Caco-2 (cell line): Measurements from ENCODE around the gene FBLN1. TPM values are rescaled to one million over a fixed set of nuclear protein-coding genes. Genes with fewer than 3 reads are reported as not detected.

Experiments used
- BruUV-seq: library from RNA; stranded (reverse); fragments of 400-500 nt; replicated peaks from 2 replicates; lab custom pipeline; 2021; lab: Mats Ljungman, UMichigan
- CTCF ChIA-PET: fragments of 300-600 bp; sonication (Branson Sonifier 250); formaldehyde crosslinking; loops from one replicate; lab custom pipeline; 2022; ENCODE audit warnings: antibody characterized with exemption; lab: Charles Lee
- POLR2A ChIA-PET: fragments of 300-600 bp; sonication (Branson Sonifier 250); formaldehyde crosslinking; loops from one replicate; lab custom pipeline; 2022; ENCODE audit warnings: antibody characterized with exemption; lab: Charles Lee
- DNase-seq, 2 experiments: peaks; one replicate each; pipeline versions ENCODE4 v3.0.0 to v3.0.0-alpha.2; 2020 to 2022
- H3K27me3 ChIP-seq: replicated peaks from 2 replicates; pipeline ENCODE4 v1.6.0; 2011; ENCODE audit warnings: low read length; ENCODE audit not compliant: control insufficient read depth, insufficient read depth
- H3K36me3 ChIP-seq: 2 replicates; pipeline ENCODE4 v1.5.1; 2011; ENCODE audit warnings: low read length; ENCODE audit not compliant: control insufficient read depth, insufficient read depth
- H3K4me1 ChIP-seq: fragments of 250-450 bp; sonication (Bioruptor Pico); 2 replicates; pipeline ENCODE4 v1.5.1; 2020; ENCODE audit warnings: mild to moderate bottlenecking
- H3K4me3 ChIP-seq: 2 replicates; pipeline ENCODE4 v1.5.1; 2011; ENCODE audit warnings: low read depth, mild to moderate bottlenecking, control low read depth, low read length
- H3K9me3 ChIP-seq: fragments of 250-450 bp; sonication (Bioruptor Pico); 2 replicates; pipeline ENCODE4 v1.5.1; 2020; ENCODE audit warnings: mild to moderate bottlenecking, moderate library complexity
- H3K27ac Mint-ChIP-seq: one replicate; pipeline ENCODE4 v1.8.0; 2022; ENCODE audit warnings: mixed read lengths; ENCODE audit not compliant: unreplicated experiment
- H3K27me3 Mint-ChIP-seq: one replicate; pipeline ENCODE4 v1.8.0; 2022; ENCODE audit warnings: mixed read lengths; ENCODE audit not compliant: insufficient read depth, unreplicated experiment
- H3K36me3 Mint-ChIP-seq: one replicate; pipeline ENCODE4 v1.8.0; 2022; ENCODE audit warnings: mild to moderate bottlenecking, mixed read lengths; ENCODE audit not compliant: insufficient read depth, unreplicated experiment
- H3K4me1 Mint-ChIP-seq: one replicate; pipeline ENCODE4 v1.8.0; 2022; ENCODE audit warnings: low read depth, mixed read lengths; ENCODE audit not compliant: unreplicated experiment
- H3K4me3 Mint-ChIP-seq: one replicate; pipeline ENCODE4 v1.8.0; 2022; ENCODE audit warnings: mild to moderate bottlenecking, moderate library complexity, mixed read lengths; ENCODE audit not compliant: unreplicated experiment
- H3K9me3 Mint-ChIP-seq: one replicate; pipeline ENCODE4 v1.8.0; 2022; ENCODE audit warnings: mixed read lengths; ENCODE audit not compliant: unreplicated experiment
- intact Hi-C: fragments of 100-400 bp; cut with micrococcal nuclease; formaldehyde crosslinking; loops from one replicate; pipeline ENCODE4 v1.10.0; 2022; ENCODE audit not compliant: unreplicated experiment
- total RNA-seq: library from RNA; stranded (reverse); gene quantifications from 2 replicates; pipeline ENCODE4 v1.2.3, GENCODE V29; 2022
- TF ChIP-seq, protein P1 (sequence below), 2 experiments: fragments of 200-600 bp in 1 of 2; IDR thresholded peaks; 1 replicate in 1 of 2; 2 replicates in 1 of 2; pipeline versions ENCODE4 v1.5.1 to v1.8.0; 2011 to 2022; ENCODE audit warnings: antibody characterized with exemption in 1 of 2, control low read depth in 1 of 2, inconsistent platforms in 1 of 2, low read depth in 1 of 2, low read length in 1 of 2, mild to moderate bottlenecking in 1 of 2, moderate library complexity in 1 of 2; ENCODE audit not compliant: insufficient read depth in 1 of 2, severe bottlenecking in 1 of 2, unreplicated experiment in 1 of 2

Gene FBLN1
- total RNA-seq, 1 experiment from 2014 or later: 519 TPM

DNA sequence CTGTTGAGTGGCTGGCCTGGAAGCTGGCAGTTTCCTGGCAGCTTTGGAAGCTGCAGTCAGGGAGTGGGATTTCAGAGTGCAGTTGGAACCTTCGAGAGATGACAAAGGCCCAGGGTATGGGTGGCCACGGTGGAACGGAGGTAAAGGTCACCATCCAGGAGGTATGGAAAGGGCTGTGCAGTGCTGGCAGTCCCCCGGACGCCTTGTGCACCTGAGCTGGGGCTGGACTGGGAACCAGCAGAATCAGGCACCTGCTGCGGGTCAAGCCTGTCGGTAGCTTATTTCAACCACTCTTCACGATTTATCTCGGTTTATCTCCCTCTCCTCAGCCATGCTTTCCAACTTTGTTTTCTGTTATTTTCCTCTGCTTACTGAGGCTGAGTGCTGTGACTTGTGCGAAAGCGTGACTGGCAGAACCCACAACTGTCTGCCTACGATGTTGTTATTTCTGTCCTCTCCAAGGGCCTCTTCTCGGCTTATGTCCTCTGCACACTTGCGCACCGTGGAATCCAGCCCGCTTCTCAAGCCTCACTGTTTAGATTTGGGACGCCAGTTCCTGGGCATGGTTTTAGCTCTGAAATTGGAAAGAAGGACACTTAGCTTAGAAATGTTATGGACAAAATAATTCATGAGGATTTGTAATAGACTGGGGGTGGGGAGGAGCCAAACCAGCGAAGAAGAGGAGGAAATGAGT, 145.0 kb downstream of the FBLN1 start:
- no peaks in the 10 kb centered on the region for H3K36me3 Mint-ChIP-seq
- H3K4me1 ChIP-seq: 0 out of 2 replicates have a peak, but pooled peaks cover 4% of the 10 kb centered on the region
- no peaks in the 10 kb centered on the region for H3K36me3 ChIP-seq
- no TSS peak for BruUV-seq
- intact Hi-C loops: loop anchor here (5.0 to 10.0 kb wide), 2 partner anchors 70 to 217 kb away; no protein-coding TSS in a partner anchor
- H3K9me3 Mint-ChIP-seq: no peaks in the 10 kb centered on the region
- no peaks in the 10 kb centered on the region for H3K27me3 Mint-ChIP-seq
- no peak overlapping the region for H3K4me3 ChIP-seq
- TF ChIP-seq, protein P1, sequence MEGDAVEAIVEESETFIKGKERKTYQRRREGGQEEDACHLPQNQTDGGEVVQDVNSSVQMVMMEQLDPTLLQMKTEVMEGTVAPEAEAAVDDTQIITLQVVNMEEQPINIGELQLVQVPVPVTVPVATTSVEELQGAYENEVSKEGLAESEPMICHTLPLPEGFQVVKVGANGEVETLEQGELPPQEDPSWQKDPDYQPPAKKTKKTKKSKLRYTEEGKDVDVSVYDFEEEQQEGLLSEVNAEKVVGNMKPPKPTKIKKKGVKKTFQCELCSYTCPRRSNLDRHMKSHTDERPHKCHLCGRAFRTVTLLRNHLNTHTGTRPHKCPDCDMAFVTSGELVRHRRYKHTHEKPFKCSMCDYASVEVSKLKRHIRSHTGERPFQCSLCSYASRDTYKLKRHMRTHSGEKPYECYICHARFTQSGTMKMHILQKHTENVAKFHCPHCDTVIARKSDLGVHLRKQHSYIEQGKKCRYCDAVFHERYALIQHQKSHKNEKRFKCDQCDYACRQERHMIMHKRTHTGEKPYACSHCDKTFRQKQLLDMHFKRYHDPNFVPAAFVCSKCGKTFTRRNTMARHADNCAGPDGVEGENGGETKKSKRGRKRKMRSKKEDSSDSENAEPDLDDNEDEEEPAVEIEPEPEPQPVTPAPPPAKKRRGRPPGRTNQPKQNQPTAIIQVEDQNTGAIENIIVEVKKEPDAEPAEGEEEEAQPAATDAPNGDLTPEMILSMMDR (IDR thresholded peaks at IDR 0.05; ENCODE audit: insufficient read depth in 1 of 2, low read depth in 1 of 2, low read length in 1 of 2, severe bottlenecking in 1 of 2, unreplicated experiment in 1 of 2): no peak
- DNase-seq: no peak
- no peaks in the 10 kb centered on the region for H3K4me1 Mint-ChIP-seq
- H3K27me3 ChIP-seq: no peaks in the 10 kb centered on the region
- H3K9me3 ChIP-seq: no peaks in the 10 kb centered on the region
- no peak overlapping the region for H3K4me3 Mint-ChIP-seq
- H3K27ac Mint-ChIP-seq: no peak overlapping the region
- POLR2A ChIA-PET: no interaction called here
- CTCF ChIA-PET: interaction anchor here (1.6 kb wide), 1 partner anchor 70 kb away, joined by 4 read pairs; no protein-coding TSS in a partner anchor

DNA sequence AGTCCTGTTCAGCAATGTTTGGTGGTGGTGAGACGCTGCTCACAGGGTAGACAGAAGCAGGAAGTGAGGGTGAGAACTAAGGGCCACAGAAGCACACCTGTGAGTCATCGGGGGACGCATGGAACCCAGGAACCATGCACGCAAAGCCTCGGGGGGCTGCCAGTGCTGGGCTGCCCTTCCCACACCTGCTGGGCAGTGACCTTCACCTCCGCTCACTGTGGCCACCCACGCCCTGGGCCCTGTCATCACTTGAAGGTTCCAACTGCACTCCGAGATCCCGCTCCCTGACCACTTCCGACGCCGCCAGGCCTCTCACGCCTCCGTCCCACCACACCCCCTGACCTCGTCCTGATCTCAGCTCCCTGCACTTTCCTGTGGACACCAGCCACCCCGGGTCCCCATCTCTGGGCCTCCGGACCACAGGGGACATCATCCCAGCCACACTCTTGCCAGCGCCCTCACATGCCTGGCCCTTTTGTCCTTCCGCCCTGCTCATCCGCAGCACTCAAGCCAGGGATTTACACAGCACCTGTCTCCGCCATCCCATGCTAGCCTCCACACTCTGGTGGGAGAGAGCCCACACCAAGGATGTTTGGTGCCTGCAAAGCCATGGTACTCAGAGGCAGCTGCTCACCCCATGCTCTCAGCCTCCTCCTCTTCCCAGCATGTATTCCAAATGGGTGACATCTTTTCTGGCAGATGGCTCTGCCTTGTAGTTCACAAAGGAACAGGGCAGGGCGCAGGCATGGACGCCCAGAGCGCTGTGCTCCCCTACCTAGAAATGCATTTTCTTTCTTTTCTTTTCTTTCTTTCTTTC, 145.8 kb downstream of the FBLN1 start:
- Mint-ChIP-seq H3K36me3 (no peaks in the 10 kb centered on the region), H3K27me3 (no peaks in the 10 kb centered on the region), H3K4me3 (no peak overlapping the region), H3K4me1 (no peaks in the 10 kb centered on the region), H3K9me3 (no peaks in the 10 kb centered on the region), H3K27ac (no peak overlapping the region)
- H3K4me3 ChIP-seq: no peak overlapping the region
- H3K9me3 ChIP-seq: no peaks in the 10 kb centered on the region
- CTCF ChIA-PET: interaction anchor here (1.6 kb wide), 1 partner anchor 70 kb away, joined by 4 read pairs; no protein-coding TSS in a partner anchor
- H3K27me3 ChIP-seq: no peaks in the 10 kb centered on the region
- H3K36me3 ChIP-seq: no peaks in the 10 kb centered on the region
- DNase-seq: no peak
- POLR2A ChIA-PET: no interaction called here
- TF ChIP-seq, protein P1 (IDR thresholded peaks at IDR 0.05; ENCODE audit: insufficient read depth in 1 of 2, low read depth in 1 of 2, low read length in 1 of 2, severe bottlenecking in 1 of 2, unreplicated experiment in 1 of 2): no peak
- no TSS peak for BruUV-seq
- intact Hi-C loops: loop anchor here (5.0 to 10.0 kb wide), 2 partner anchors 71 to 216 kb away; no protein-coding TSS in a partner anchor
- H3K4me1 ChIP-seq: 0 out of 2 replicates have a peak, but pooled peaks cover 4% of the 10 kb centered on the region

DNA sequence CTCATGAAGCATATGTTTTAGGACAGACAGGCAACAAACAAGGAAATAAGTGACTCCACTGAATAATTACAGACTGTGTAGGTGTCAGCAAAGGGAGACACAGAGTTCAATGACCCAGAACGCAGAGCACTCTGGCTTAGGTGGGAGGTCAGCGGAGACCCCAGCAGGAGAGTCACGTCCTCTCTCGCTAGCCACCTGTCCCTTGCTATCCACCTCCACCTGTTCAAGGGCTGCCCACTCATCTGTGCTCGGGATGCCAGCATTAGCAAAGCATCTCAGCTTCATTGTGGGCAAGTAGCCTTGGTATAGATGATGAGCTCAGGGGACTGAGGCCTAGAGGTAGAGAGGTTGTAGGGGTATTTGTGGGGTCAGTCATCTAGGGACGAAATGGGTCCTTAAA, 147.1 kb downstream of the FBLN1 start:
- intact Hi-C loops: loop anchor here (5.0 to 10.0 kb wide), 2 partner anchors 73 to 215 kb away; no protein-coding TSS in a partner anchor
- 0 out of 2 replicates have a peak, but pooled peaks cover 4% of the 10 kb centered on the region for H3K4me1 ChIP-seq
- H3K36me3 ChIP-seq: no peaks in the 10 kb centered on the region
- H3K9me3 ChIP-seq: no peaks in the 10 kb centered on the region
- BruUV-seq: no TSS peak
- TF ChIP-seq, protein P1 (IDR thresholded peaks at IDR 0.05; ENCODE audit: insufficient read depth in 1 of 2, low read depth in 1 of 2, low read length in 1 of 2, severe bottlenecking in 1 of 2, unreplicated experiment in 1 of 2): no peak
- no peaks in the 10 kb centered on the region for H3K27me3 Mint-ChIP-seq
- no peak for DNase-seq
- POLR2A ChIA-PET: no interaction called here
- H3K4me3 ChIP-seq: no peak overlapping the region
- H3K4me1 Mint-ChIP-seq: no peaks in the 10 kb centered on the region
- H3K36me3 Mint-ChIP-seq: no peaks in the 10 kb centered on the region
- no peaks in the 10 kb centered on the region for H3K9me3 Mint-ChIP-seq
- CTCF ChIA-PET: no interaction called here
- H3K4me3 Mint-ChIP-seq: no peak overlapping the region
- no peak overlapping the region for H3K27ac Mint-ChIP-seq
- H3K27me3 ChIP-seq: no peaks in the 10 kb centered on the region
